Activated CD8-positive, alpha-beta T cell treated with anti-CD3 and anti-CD28 coated beads for 36 hours (primary cell): ENCODE results near the gene PLXNB1. TPM values are rescaled to one million over a fixed set of nuclear protein-coding genes. Genes with fewer than 3 reads are reported as not detected.

Source experiments
- ATAC-seq: fragments of 200-7000 bp; cut with Tn5 transposase; one replicate; pipeline ENCODE4 v1.10.0; 2021; ENCODE audit warnings: mild to moderate bottlenecking, moderate library complexity
- CTCF ChIA-PET: fragments of 350-600 bp; sonication (Branson Sonifier 250); formaldehyde crosslinking; loops from one replicate; lab custom pipeline; 2021; ENCODE audit warnings: antibody characterized with exemption; lab: Charles Lee
- POLR2A ChIA-PET: fragments of 350-600 bp; sonication (Branson Sonifier 250); formaldehyde crosslinking; loops from one replicate; lab custom pipeline; 2021; ENCODE audit warnings: antibody characterized with exemption; lab: Charles Lee
- DNase-seq: peaks from one replicate; pipeline ENCODE4 v3.0.0-alpha.2; 2020
- H3K27ac Mint-ChIP-seq: one replicate; pipeline ENCODE4 v1.8.0; 2021; ENCODE audit warnings: mild to moderate bottlenecking, mixed read lengths
- H3K27me3 Mint-ChIP-seq: one replicate; pipeline ENCODE4 v1.8.0; 2021; ENCODE audit warnings: mixed read lengths
- H3K36me3 Mint-ChIP-seq: one replicate; pipeline ENCODE4 v1.8.0; 2021; ENCODE audit warnings: low read depth, mixed read lengths
- H3K4me1 Mint-ChIP-seq: one replicate; pipeline ENCODE4 v1.8.0; 2021; ENCODE audit warnings: low read depth, mixed read lengths
- H3K4me3 Mint-ChIP-seq: one replicate; pipeline ENCODE4 v1.8.0; 2021; ENCODE audit warnings: mild to moderate bottlenecking, moderate library complexity, mixed read lengths
- H3K9me3 Mint-ChIP-seq: one replicate; pipeline ENCODE4 v1.8.0; 2021; ENCODE audit warnings: mixed read lengths
- CTCF ChIP-seq: fragments of 200-600 bp; IDR thresholded peaks from one replicate; pipeline ENCODE4 v1.8.0; 2022; ENCODE audit warnings: antibody characterized with exemption, mild to moderate bottlenecking
- intact Hi-C: fragments of 100-400 bp; cut with micrococcal nuclease; formaldehyde crosslinking; loops from one replicate; pipeline ENCODE4 v1.10.0; 2022
- total RNA-seq, 2 experiments: library from RNA; stranded (reverse); gene quantifications; one replicate each; pipeline ENCODE4 v1.2.3, GENCODE V29; 2021

Gene PLXNB1
- total RNA-seq, 2 experiments from 2014 or later = 3.7 TPM

GRCh38 chr3:48460517-48460902 lies 30.6 kb upstream of the PLXNB1 start:
- Mint-ChIP-seq H3K4me1 (peaks cover 5% of the 10 kb centered on the region), H3K4me3 (no peak overlapping the region), H3K9me3 (no peaks in the 10 kb centered on the region), H3K36me3 (peaks cover 21% of the 10 kb centered on the region), H3K27me3 (no peaks in the 10 kb centered on the region), H3K27ac (no peak overlapping the region)
- DNase-seq = no peak
- TF ChIP-seq CTCF = no peak
- intact Hi-C loops = no loop called here
- ATAC-seq = no peak
- ChIA-PET CTCF (interaction anchor here (1.4 kb wide), 1 partner anchor 89 kb away, joined by 4 read pairs; no protein-coding TSS in a partner anchor), POLR2A (interaction anchor here (0.5 to 1.0 kb wide), 2 partner anchors 8 to 19 kb away, joined by 3 to 4 read pairs; no protein-coding TSS in a partner anchor)

- Mint-ChIP-seq H3K4me1 (no peaks in the 10 kb centered on the region), H3K36me3 (peaks cover 22% of the 10 kb centered on the region), H3K27ac (no peak overlapping the region), H3K27me3 (no peaks in the 10 kb centered on the region), H3K4me3 (no peak overlapping the region), H3K9me3 (no peaks in the 10 kb centered on the region)
- POLR2A ChIA-PET = interaction anchor here (1.0 to 3.4 kb wide), 2 partner anchors 9 to 14 kb away, joined by 3 to 12 read pairs; partner anchors contain the start of gene ATRIP
- no peak for TF ChIP-seq CTCF
- DNase-seq (no peak), ATAC-seq (no peak)
- intact Hi-C loops = no loop called here
- CTCF ChIA-PET = interaction anchor here (1.7 kb wide), 1 partner anchor 24 kb away, joined by 8 read pairs; no protein-coding TSS in a partner anchor
Observed at GRCh38 chr3:48459773-48460516, 30.1 kb upstream of the PLXNB1 start.

- CTCF ChIA-PET = interaction anchor here (1.3 to 2.3 kb wide), 3 partner anchors 12 to 59 kb away, joined by 3 to 9 read pairs (median 8); partner anchors contain the start of gene ATRIP
- no peaks in the 10 kb centered on the region for H3K4me1 Mint-ChIP-seq
Observed at GRCh38 chr3:48459331-48459730, 29.4 kb upstream of the PLXNB1 start.

GRCh38 chr3:48456456-48456855 lies 26.6 kb upstream of the PLXNB1 start:
- ChIA-PET CTCF (interaction anchor here (0.7 to 2.6 kb wide), 5 partner anchors 8 to 263 kb away, joined by 3 to 23 read pairs (median 4); no protein-coding TSS in a partner anchor), POLR2A (interaction anchor here (1.0 to 1.1 kb wide), 2 partner anchors 9 to 145 kb away, joined by 3 to 4 read pairs; a partner anchor contains a TSS)
- Mint-ChIP-seq H3K4me1 (no peaks in the 10 kb centered on the region), H3K36me3 (peaks cover 42% of the 10 kb centered on the region), H3K4me3 (no peak overlapping the region), H3K9me3 (no peaks in the 10 kb centered on the region), H3K27ac (no peak overlapping the region), H3K27me3 (no peaks in the 10 kb centered on the region)
- no peak for TF ChIP-seq CTCF
- intact Hi-C loops = no loop called here
- ATAC-seq (no peak), DNase-seq (no peak)

More at GRCh38 chr3:48459331-48459730, 29.4 kb upstream of the PLXNB1 start:
- POLR2A ChIA-PET = interaction anchor here (1.1 to 3.4 kb wide), 2 partner anchors 13 to 14 kb away, joined by 4 to 12 read pairs; partner anchors contain the start of gene ATRIP
- intact Hi-C loops = no loop called here
- no peak for TF ChIP-seq CTCF
- no peaks in the 10 kb centered on the region for H3K27me3 Mint-ChIP-seq
- no peak for DNase-seq
- no peak overlapping the region for H3K4me3 Mint-ChIP-seq
- ATAC-seq = no peak
- H3K36me3 Mint-ChIP-seq = peaks cover 26% of the 10 kb centered on the region
- H3K27ac Mint-ChIP-seq = no peak overlapping the region
- no peaks in the 10 kb centered on the region for H3K9me3 Mint-ChIP-seq
